GM10266 (cell line): Measurements from ENCODE around the gene IFITM2.
"Not testable (repeated sequence)": the region's sequence is repeated elsewhere in the genome, so short reads cannot be mapped to it uniquely, and the experiment has no call there.

Experiments
- DNase-seq: peaks from one replicate; pipeline ENCODE4 v3.0.0; 2012; ENCODE audit errors: extremely low spot score
- CTCF ChIP-seq: IDR thresholded peaks from 2 replicates; pipeline ENCODE4 v1.5.1; 2012; ENCODE audit warnings: mild to moderate bottlenecking, low read depth; ENCODE audit not compliant: control insufficient read depth, insufficient read depth; ENCODE audit errors: missing control alignments

The IFITM2 gene

GRCh38 chr11:331358-332060 lies 23.9 kb downstream of the IFITM2 start:
- TF ChIP-seq CTCF, result no peak
- DNase-seq, result no peak

GRCh38 chr11:332651-333480 lies 25.2 kb downstream of the IFITM2 start:
- DNase-seq, result no peak
- no peak for TF ChIP-seq CTCF

DNA sequence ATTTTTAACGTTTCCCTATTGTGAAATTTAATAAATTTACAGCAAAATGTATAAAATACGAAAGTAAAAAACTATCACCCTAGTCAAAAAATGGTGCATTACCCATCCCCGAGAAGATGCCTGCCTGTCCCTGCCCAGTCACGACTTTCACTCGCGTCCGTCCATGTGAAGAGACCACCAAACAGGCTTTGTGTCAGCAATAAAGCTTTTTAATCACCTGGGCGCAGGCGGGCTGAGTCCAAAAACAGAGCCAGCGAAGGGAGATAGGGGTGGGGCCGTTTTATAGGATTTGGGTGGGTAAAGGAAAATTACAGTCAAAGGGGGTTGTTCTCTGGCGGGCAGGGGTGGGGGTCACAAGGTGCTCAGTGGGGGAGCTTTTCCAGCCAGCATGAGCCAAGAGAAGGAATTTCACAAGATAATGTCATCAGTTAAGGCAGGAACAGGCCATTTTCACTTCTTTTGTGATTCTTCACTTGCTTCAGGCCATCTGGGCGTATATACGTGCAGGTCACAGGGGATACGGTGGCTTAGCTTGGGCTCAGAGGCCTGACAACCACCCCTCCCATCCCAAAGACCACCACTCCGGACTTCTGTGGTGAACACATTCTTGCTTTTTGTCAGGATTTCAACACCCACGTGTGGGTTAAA lies 26.1 kb downstream of the IFITM2 start:
- not testable (repeated sequence) for DNase-seq

DNA sequence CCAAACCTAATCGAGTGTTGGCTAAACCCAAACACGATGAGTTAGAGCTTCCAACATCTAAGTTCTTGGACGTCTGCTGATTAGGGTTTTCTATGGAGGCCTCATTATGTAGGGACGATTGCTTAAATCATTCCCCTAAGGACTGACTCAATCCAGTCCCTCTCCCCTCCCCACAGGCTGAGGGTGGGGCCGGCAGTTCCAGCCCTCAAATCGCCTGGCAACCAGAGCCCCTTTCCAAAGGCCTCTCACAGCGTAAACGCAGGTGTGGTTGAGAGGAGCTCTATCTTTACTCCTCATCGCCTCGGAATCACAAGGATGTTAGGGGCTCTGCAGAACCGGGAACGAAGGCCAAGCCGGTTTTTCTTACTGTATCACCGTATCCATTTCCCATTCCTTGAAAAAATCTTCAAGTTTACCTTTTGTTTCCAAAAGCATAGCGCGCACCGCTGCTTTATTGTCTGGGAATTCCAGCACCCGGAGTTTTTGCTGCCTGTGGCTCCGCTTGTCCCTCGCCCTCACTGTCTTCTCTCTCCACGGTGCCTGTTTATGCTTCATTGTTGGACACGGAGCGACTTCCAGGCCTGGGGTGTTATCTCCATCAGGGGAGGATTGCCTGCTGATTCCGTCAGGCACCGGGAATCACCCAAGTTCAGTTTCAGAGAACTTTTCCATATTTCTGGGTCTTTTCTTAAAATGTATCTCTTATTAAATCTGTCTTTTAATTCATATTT lies 26.8 kb downstream of the IFITM2 start:
- DNase-seq, result no peak
- no peak for TF ChIP-seq CTCF

DNA sequence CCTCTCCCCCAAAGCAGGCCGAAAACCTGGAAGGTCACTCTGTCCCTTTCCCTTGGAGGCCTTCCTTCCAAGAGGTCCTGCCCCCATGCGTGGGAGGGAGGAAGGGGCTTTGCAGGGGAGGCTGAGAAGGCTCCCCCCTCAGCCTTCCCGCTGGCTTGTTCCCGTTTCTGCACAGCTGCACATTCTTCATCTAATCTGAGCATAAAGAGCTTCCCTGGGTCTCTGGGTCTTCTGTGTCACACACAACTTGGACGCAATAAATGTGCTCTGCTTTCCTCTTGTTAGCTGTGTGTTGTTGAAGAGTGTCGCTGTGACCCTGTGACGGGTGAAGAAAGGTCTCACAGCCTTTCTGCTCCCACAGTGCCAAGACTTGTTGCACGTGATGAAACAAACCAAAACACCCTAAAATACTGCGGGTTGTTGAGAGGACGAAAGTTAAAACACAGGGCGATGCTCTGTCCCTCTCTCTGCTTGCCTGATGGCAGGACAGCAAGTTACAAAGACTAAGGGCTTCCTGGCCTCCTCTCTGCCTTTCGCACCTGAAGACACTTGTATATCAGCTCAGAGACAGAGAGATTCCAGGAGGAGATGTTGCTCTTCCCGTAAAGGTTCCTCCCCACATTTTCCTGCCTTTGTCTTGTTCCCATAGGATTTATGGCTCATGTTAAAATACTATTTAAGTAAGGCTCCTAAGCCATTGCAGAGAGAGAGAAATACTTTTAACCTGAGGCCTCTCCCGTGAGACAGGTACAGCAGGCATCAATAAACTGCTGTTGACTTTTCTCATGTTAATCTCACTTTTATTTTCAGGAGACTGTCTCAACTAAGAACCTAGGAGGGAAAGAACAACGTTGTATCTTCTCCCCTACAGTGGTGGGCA lies 28.4 kb downstream of the IFITM2 start:
- DNase-seq, result no peak
- no peak for TF ChIP-seq CTCF

- DNase-seq, result no peak
- TF ChIP-seq CTCF, result no peak
These were observed 29.1 kb downstream of the IFITM2 start for GRCh38 chr11:336659-337198.
